ENCODE data around the gene CRBN. TPM values are rescaled to one million over a fixed set of nuclear protein-coding genes. Genes with fewer than 3 reads are reported as not detected.

CRBN gene
- total RNA-seq, 1 experiment from 2014 or later = 34.9 TPM

- no peak for DNase-seq
- Histone ChIP-seq H4K20me1 (ENCODE audit: insufficient read depth) (no peaks in the 10 kb centered on the region), H3K79me2 (ENCODE audit: low read depth) (no peaks in the 10 kb centered on the region), H2AFZ (no peak overlapping the region), H3K4me3 (no peak overlapping the region), H3K4me2 (no peak overlapping the region), H3K9me2 (ENCODE audit: insufficient read depth) (no peaks in the 10 kb centered on the region), H3K36me3 (ENCODE audit: low read depth) (no peaks in the 10 kb centered on the region), H3K9me3 (ENCODE audit: insufficient read depth, low read depth) (no peaks in the 10 kb centered on the region), H3K27me3 (ENCODE audit: insufficient read depth, low read depth) (no peaks in the 10 kb centered on the region), H3F3A (ENCODE audit: insufficient read depth, low read depth) (no peaks in the 10 kb centered on the region), H3K4me1 (replicated peaks; ENCODE audit: insufficient read depth) (no peaks in the 10 kb centered on the region), H3K27ac (no peak overlapping the region)
- no TSS peak for BruUV-seq (replicated peaks)
- TF ChIP-seq EZH2 (IDR thresholded peaks at IDR 0.05; ENCODE audit: low read depth) (no peak), CTCF (conservative IDR thresholded peaks at IDR 0.05) (no peak)
- intact Hi-C loops (cut with micrococcal nuclease; ENCODE audit: unreplicated experiment) = no loop called here
- CTCF ChIA-PET = no interaction called here
- POLR2A ChIA-PET (ENCODE audit: unreplicated experiment) = no interaction called here
Measured at GRCh38 chr3:3216401-3216800, 36.9 kb upstream of the CRBN start.

GRCh38 chr3:3212781-3213440 lies 33.4 kb upstream of the CRBN start:
- intact Hi-C loops (cut with micrococcal nuclease; ENCODE audit: unreplicated experiment) = no loop called here
- no peak for TF ChIP-seq CTCF (conservative IDR thresholded peaks at IDR 0.05)
- no peak for TF ChIP-seq EZH2 (IDR thresholded peaks at IDR 0.05; ENCODE audit: low read depth)
- H2AFZ ChIP-seq = no peak overlapping the region
- no peaks in the 10 kb centered on the region for H3K9me3 ChIP-seq (ENCODE audit: insufficient read depth, low read depth)
- POLR2A ChIA-PET (ENCODE audit: unreplicated experiment) = no interaction called here
- H3K9me2 ChIP-seq (ENCODE audit: insufficient read depth) = no peaks in the 10 kb centered on the region
- DNase-seq = no peak
- no peaks in the 10 kb centered on the region for H3K4me1 ChIP-seq (replicated peaks; ENCODE audit: insufficient read depth)
- H3K4me2 ChIP-seq = no peak overlapping the region
- BruUV-seq (replicated peaks) = no TSS peak
- no peak overlapping the region for H3K4me3 ChIP-seq
- H3K36me3 ChIP-seq (ENCODE audit: low read depth) = no peaks in the 10 kb centered on the region
- H3K79me2 ChIP-seq (ENCODE audit: low read depth) = no peaks in the 10 kb centered on the region
- H3K27ac ChIP-seq = no peak overlapping the region
- no peaks in the 10 kb centered on the region for H3K27me3 ChIP-seq (ENCODE audit: insufficient read depth, low read depth)
- H4K20me1 ChIP-seq (ENCODE audit: insufficient read depth) = no peaks in the 10 kb centered on the region
- CTCF ChIA-PET = interaction anchor here (0.7 kb wide), 1 partner anchor 1859 kb away, joined by 3 read pairs; no protein-coding TSS in a partner anchor
- no peaks in the 10 kb centered on the region for H3F3A ChIP-seq (ENCODE audit: insufficient read depth, low read depth)

- TF ChIP-seq EZH2 (IDR thresholded peaks at IDR 0.05; ENCODE audit: low read depth) (no peak), CTCF (conservative IDR thresholded peaks at IDR 0.05) (no peak)
- H3K9me2 ChIP-seq (ENCODE audit: insufficient read depth) = no peaks in the 10 kb centered on the region
Measured at GRCh38 chr3:3209714-3210113, 30.2 kb upstream of the CRBN start.

More at GRCh38 chr3:3209714-3210113, 30.2 kb upstream of the CRBN start:
- no peaks in the 10 kb centered on the region for H3K79me2 ChIP-seq (ENCODE audit: low read depth)
- CTCF ChIA-PET = no interaction called here
- H3K9me3 ChIP-seq (ENCODE audit: insufficient read depth, low read depth) = no peaks in the 10 kb centered on the region
- POLR2A ChIA-PET (ENCODE audit: unreplicated experiment) = no interaction called here
- no peaks in the 10 kb centered on the region for H3K4me1 ChIP-seq (replicated peaks; ENCODE audit: insufficient read depth)
- H2AFZ ChIP-seq = no peak overlapping the region
- H3K27me3 ChIP-seq (ENCODE audit: insufficient read depth, low read depth) = no peaks in the 10 kb centered on the region
- no peaks in the 10 kb centered on the region for H3K36me3 ChIP-seq (ENCODE audit: low read depth)
- H3K27ac ChIP-seq = no peak overlapping the region
- intact Hi-C loops (cut with micrococcal nuclease; ENCODE audit: unreplicated experiment) = no loop called here
- DNase-seq = no peak
- BruUV-seq (replicated peaks) = no TSS peak
- H3K4me2 ChIP-seq = no peak overlapping the region
- no peaks in the 10 kb centered on the region for H4K20me1 ChIP-seq (ENCODE audit: insufficient read depth)
- H3K4me3 ChIP-seq = no peak overlapping the region
- no peaks in the 10 kb centered on the region for H3F3A ChIP-seq (ENCODE audit: insufficient read depth, low read depth)
